NAMALWA (cell line): ENCODE results near the gene KRT14.
"Not testable (repeated sequence)": the region's sequence is repeated elsewhere in the genome, so short reads cannot be mapped to it uniquely, and the experiment has no call there.

Experiments used
- DNase-seq: peaks from one replicate; pipeline ENCODE4 v3.0.0-alpha.2; 2015; ENCODE audit warnings: low spot score

The KRT14 gene

DNA sequence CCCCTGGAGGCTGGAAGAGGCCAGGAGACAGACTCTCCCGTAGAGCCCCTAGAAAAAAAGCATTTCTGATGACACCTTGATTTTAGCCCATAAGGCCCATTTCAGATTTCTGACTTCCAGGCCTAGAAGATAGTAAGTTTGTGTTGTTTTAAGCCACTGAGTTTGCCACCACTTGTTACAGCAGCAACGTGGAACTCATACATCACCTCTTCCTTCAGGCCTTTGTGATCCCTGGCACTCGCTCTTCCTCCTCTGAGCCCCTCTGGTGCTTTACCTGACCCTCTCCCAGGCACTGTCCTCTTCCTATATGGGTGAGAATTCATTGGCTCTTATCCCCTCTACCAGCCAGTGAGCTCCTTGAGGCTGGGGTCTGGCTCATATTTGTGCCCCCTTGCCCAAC lies 39.9 kb downstream of the KRT14 start:
- DNase-seq = no peak

DNA sequence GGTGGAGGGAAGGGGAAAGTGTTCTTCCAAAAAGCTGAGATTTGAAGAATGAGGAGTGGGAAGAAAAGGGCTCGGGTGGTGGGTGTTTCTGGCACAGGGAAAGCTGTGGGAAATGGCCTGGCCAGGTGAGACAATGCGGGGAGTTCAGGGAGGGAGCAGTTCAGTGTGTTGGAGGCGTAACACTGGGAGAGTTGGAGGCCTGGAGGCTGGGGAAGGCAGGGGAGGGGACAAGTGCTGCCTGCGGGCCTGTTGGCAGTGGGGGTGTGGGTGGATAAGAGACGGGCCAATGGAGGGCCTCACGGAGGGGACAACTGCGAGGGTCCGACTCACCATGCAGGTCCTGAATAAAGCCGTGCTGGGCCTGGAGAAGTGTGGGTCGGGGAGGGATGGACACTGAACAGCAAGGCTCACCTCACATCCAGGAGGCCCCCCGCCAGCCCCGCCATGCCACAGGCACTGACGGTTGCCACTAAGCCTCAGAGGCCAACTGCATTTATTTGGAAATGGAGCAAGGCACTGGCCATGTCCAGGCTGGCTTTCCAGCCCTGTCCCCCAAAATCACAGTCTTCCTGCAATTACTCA lies 40.8 kb downstream of the KRT14 start:
- no peak for DNase-seq

DNA sequence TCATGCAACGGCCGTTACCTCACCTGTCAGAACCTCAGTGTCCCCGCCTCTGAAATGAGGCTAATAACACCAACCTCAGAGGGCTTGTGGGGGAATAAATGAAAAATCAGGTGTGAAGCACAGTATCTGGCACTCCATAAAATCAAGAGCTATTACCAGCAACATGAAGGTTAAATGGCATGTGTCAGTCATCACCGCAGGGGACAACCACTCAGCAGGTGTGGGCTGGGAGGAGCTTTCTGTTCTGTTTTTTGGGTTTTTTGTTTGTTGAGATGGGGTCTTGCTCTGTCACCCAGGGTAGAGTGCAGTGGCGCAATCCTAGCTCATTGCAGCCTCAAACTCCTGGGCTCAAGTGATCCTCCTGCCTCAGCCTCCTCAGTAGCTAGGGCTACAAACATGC lies 41.8 kb downstream of the KRT14 start:
- no peak for DNase-seq

DNA sequence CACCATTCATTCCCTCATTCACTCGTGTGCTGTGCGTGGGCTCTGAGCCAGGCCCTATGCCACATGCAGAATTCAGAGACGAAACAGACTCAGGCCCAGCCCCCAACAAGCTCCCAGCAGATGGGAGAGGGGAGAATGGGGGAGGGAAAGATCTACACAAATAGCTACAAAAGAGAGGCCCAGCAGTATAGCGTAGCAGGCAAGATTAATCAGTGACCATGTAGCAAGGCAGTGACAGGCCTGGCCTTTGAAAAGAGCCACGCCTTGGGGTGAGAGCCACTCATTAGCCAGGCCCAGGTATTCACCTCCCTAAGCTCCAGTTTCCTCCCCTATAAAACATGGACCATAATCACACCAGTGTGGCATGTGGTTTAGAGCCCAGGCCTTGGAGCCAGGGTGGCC lies 42.2 kb downstream of the KRT14 start:
- no peak for DNase-seq

DNA sequence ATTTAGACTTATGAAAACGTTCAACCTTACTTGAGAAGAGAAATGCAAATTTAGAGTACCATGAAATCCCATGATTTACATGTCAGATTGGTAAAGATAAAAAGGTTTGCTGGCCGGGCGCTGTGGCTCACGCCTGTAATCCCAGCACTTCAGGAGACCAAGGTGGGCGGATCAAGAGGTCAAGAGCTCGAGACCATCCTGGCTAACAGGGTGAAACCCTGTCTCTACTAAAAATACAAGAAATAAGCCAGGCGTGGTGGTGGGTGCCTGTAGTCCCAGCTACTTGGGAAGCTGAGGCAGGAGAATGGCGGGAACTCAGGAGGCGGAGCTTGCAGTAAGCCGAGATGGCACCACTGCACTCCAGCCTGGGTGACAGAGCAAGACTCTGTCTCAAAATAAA lies 43.9 kb downstream of the KRT14 start:
- not testable (repeated sequence) for DNase-seq

DNA sequence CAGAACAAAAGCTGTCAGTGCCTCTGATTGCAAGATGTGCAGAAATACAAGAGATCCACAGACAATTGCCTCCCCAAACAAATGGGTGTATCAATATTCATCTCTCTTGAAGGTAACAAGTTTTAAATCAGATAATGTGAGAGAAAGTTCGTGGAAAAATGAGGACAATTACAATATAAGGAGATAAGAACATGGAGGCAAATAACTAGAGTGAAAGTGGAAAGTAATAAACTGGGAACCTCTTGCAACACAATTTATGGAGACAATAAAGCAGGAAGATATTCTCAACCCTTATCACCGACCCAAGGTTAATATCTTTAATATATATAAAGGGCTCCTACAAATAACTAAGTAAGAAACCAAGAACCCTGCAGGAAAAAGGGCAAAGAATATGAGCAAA lies 44.3 kb downstream of the KRT14 start:
- DNase-seq = no peak

DNA sequence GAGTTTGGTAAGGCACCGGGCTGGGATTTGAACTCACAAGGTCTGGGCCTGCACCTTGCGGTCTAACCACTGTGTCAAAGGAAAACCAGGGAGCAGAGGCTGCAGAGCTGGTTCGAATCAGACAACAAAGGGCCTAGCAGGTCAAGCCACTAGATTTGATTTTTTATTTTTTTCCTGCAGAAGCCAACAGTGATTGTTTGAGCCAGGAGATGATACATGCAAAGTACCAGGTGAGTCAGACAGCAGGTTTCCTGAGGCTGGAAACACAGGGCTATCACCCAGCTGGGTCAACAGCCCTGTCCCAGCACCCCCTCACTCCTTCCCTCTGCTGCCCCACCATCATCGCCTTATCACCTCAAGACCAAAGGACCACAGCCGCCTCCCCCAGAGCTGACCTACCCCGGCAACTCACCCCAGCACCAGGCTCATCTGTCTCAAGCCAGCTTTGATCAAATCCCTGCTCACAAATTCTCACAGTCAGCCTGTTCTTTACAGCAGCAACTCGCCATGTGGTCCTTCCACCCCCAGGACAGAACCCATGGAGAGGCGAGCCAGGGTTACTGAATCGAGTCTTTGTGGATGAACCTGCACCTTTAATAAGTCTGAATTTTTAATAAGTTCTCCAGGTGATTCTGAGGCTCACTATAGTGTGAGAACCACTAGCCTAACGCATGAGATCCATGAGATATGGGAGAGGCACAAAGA lies 45.6 kb downstream of the KRT14 start:
- DNase-seq = no peak

DNA sequence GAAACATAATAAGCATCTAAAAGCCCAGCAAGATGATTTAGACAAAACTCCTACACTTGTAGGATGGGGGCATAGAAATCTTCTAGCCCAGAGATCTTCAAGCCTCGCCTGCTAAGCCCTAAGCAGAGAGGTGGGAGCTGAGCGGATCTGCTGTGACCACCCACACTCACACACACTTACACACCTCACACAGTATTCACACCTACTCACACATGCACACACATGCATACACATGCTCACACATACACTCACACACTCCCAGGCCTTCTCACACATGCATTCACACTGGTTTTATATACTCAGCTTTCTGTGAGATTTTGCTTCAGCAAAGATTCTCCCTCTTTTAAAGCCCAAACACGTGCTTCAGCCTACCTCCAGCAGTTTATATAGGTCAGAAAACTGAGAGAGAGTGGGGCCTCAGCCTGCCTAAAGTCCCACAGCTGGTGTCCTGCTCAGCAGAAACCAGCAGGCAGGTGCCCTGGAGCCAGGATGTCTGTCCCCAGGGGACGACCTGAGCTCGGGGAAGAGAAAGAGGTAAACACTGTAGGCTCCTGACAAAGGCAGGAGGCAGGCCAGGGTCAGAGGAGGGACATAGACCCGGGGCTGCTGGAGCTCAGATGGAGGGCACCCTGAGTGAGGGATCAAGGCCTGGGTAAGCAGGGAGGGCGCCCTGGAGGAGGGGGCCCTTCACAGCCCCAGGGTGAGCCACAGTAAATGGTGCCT lies 46.6 kb downstream of the KRT14 start:
- DNase-seq = no peak

DNA sequence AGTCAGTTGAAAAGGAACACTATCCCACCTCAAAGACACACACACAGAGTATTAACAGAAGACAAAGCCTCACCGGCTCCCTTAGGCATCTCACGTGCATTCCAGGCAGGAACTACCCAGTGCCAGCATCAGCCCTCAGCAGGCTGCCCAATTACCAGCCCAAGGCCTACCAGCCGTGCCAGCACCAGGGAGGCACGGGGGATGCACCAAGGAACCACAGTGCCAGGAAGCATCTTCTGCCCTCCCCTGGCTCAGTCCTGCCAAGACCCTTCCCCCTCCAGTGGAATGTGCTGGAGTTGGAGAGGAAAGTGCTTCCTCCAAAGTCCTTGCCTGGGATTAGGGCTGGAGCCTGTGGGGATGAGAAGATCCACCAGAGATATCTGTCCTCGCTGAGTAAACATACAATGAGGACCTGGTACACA lies 47.6 kb downstream of the KRT14 start:
- DNase-seq = no peak

DNA sequence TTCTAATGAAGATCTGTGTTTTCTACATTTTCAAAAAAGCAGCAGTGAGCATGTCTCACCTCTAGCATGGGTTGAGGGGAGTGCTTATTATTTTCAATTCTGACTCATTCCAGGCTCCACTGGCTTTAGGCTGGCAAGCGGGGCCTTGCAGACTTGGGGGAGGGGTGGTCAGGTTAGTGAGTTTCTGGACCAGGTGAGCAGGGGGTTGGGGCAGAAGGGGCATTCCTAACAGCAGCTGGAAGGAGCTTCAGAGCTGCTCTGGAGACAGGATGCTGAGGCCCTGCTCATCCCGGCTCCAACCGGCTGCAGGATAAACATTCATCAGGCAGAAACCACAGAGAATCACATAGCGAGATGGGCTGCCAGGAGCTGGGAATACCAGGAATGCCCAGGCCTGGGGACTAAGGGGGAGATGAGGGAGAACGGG lies 48.1 kb downstream of the KRT14 start:
- DNase-seq = no peak

DNA sequence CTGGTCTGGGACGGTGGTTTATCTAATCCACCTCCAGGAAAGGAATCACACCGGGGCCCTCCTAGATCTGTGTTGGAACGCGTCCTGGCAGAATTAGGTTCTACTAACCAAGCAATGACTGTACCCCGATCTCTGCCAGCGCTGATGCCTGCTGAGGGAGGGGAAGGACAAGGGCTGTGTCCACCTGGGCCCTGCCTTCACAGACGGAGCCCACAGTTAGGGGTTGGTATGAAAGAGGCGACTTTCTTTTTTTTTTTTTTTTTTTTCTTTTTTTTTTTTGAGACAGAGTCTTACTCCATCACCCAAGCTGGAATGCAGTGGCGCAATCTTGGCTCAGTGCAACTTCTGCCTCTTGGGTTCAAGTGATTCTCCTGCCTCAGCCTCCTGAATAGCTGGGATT lies 48.7 kb downstream of the KRT14 start:
- no peak for DNase-seq

DNA sequence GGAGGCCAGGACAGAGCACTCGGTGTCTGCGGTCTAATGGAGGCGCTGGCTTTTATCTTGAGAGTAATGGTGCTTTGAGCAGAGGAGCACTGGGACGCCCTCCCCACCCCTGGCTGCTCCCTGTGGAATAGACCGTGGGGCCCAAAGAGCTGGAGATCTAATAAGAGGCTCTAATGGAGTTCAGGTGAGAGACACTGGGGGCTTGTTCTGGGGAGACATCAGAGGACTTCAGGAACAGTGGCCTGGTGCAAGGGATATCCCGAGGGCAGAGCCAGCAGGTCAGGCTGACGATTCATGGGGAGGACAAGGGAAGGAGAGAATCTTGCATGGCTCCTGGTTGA lies 49.1 kb downstream of the KRT14 start:
- DNase-seq = no peak

DNA sequence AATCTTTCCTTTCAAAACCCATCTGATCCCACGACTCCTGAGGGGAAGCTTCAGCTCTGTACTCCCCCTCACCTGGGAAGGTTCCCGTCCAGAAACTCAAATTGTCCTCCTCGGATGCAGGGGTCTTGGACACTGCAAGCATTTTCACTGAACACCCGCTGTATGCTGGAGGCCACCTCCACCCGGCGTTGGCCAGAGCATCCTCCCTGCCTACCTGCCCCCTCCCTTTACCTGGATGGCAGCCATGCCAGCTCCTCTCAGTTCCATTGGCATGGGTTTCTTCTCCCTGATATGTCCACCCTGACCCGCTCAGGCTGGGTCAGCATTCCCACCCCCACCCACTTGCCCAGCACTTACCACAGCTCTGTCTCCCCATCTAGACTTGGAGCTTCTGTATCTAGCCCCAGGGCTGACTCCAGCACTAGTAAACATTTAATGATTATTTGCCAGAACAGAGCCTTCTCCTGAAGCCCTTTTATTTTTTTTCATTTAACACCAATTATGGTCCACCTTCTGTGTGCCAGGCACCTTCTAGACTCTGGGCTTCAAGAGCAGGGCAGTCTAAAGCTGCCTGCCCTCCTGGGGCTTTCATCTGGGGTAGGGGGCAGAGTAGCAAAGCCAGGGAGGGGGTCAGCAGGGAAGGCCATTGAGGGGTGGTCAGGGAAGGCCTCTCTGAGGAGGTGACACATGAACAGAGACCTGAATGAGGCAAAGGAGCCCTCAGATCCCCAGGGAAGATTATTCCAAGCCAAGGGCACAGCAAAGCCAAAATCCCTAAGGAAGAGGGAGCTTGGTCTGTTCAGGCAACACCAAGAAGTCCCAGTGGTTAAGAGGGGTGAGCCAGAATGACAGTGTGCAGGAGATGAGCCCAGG lies 49.7 kb downstream of the KRT14 start:
- DNase-seq = no peak

DNA sequence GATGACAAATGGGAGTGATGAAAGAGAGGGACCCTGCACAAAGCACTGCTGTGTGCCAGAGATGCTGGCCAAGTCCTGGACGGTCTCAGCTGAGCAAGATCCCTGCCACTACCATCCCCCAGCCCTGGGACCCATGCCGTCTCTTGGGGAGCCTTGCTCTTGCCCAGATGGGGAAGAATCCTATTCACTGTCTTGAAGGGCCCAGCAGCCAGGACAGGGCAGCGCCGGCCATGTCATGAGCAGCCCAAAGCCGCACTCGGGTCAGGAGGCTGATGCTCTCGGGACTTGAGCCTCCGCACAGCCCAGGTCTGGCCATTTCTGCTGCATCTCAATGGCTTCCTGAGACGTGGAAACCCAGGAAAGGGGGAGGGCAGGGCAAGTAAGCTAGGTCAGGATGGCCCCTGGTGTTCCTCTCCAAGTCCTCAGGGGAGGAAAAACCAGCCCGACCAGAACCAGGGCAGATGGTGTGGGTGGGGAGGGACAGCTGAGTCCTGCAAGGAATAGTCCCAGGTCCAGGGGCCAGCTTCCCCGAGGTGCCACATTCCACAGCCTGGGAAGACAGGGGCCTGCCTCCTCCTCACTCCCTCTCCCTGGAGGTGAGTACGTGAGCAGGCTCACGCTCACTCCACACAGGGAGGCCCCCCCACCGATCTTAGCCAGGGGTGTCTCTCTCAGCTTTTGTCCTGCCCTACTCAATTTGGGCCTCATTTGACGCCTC lies 50.8 kb downstream of the KRT14 start:
- no peak for DNase-seq

DNA sequence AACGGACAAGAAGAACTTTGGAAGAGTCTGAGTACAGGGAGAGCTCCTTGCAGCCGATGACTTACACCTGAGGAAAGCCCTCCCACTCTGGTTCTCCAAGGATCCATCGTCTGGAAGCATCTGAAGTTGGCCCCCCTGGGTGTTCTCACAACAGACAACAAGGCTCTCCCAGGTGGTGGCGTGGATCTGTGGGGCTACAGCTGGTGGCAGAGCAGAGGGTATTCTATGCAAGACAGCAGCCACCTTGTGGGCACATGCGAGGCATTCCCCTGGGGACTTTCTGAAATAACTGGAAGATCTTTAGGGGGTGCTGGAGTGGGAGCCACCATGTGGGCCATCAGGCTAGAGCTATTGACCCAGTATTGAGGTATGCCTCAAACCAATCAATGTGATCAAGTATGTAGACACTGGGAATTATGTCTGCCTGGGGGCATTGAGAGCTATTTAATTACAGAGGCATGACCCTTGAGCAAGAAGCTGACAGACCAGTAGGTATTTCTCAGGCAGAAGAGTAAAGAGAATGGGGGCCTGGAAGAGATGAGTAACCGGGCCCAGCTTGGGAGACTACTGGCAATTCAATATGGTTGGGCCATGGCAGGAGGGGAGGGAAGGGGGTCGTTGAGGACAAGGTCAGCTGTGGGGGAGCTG lies 51.7 kb downstream of the KRT14 start:
- DNase-seq = peak; percentile 13

DNA sequence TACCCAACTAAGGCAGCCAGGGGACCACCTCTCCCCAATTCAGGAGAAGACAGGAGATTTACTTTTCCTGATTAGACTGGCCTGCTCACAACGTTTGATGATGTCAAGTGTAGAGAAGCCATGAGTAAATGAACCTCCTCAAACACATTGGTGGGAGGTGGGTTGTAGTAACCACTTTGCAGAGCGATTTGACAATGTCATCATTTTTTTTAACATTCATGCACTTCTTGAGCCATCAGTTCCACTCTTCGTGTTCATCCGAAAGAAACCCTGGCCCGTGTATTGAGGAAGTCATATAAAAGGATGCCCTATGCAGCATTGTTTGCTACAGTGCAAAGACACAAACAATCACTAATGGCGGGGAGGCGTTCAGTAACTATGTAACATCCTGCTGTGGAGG lies 53.1 kb downstream of the KRT14 start:
- DNase-seq = no peak

DNA sequence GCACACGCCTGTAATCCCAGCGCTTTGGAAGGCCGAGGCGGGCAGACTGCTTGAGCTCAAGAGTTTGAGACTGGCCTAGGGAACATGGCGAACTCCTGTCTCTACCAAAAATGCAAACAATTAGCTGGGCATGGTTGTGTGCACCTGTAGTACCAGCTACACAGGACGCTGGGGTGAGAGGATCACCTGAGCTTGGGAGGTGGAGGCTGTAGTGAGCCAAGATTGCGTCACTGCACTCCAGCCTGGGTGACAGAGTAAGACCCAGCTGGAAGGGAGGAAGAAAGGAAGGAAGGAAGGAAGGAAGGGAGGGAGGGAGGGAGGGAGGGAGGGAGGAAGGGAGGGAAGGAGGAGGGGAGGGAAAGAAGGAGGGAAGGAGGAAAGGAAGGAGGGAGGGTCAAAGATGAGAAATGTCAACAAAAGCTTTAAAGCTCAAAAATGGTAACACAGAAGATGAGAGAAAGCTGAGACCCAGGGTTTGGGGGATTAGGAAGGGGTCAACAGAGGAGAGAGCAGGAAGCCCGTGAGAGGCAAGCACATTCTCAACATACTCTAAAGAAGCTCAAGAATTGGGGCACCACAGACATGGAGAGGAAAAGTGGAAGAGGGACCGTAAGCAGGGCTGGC lies 53.6 kb downstream of the KRT14 start:
- no peak for DNase-seq
